Chondrocyte (in vitro differentiated cells): ENCODE results near the gene SLC38A1. TPM values are rescaled to one million over a fixed set of nuclear protein-coding genes. Genes with fewer than 3 reads are reported as not detected.
A peak's percentile ranks its signal among the peaks of the same experiment; 100 is the strongest.

ENCODE experiments used
- DNase-seq: peaks from one replicate; pipeline ENCODE4 v3.0.0; 2021; ENCODE audit warnings: mixed read lengths, low spot score
- H3K27ac Mint-ChIP-seq: one replicate; pipeline ENCODE4 v1.8.0; 2021; ENCODE audit warnings: mild to moderate bottlenecking, moderate library complexity, mixed read lengths; ENCODE audit not compliant: unreplicated experiment
- H3K27me3 Mint-ChIP-seq: 2 replicates; pipeline ENCODE4 v1.8.0; 2021; ENCODE audit warnings: low read depth, mixed read lengths
- H3K36me3 Mint-ChIP-seq: 2 replicates; pipeline ENCODE4 v1.8.0; 2021; ENCODE audit warnings: low read depth, mixed read lengths
- H3K4me1 Mint-ChIP-seq: 2 replicates; pipeline ENCODE4 v1.8.0; 2021; ENCODE audit warnings: low read depth, mild to moderate bottlenecking, mixed read lengths
- H3K4me3 Mint-ChIP-seq: one replicate; pipeline ENCODE4 v1.8.0; 2021; ENCODE audit warnings: mild to moderate bottlenecking, moderate library complexity, mixed read lengths; ENCODE audit not compliant: unreplicated experiment
- H3K9me3 Mint-ChIP-seq: 2 replicates; pipeline ENCODE4 v1.8.0; 2021; ENCODE audit warnings: low read depth, mixed read lengths
- CTCF ChIP-seq: fragments of 200-600 bp; sonication (generic); IDR thresholded peaks from 2 replicates; pipeline ENCODE4 v1.5.0; 2021; ENCODE audit warnings: antibody characterized with exemption, mild to moderate bottlenecking, moderate library complexity
- total RNA-seq: library from RNA; stranded (reverse); gene quantifications from 3 replicates; pipeline ENCODE4 v1.2.1, GENCODE V29; 2021

The SLC38A1 gene
- total RNA-seq, 1 donor from 2014 or later, result 185 TPM

- Mint-ChIP-seq H3K27ac (no peak overlapping the region), H3K4me1 (peaks cover 33% of the 10 kb centered on the region), H3K9me3 (peaks cover 32% of the 10 kb centered on the region), H3K27me3 (no peaks in the 10 kb centered on the region), H3K36me3 (peaks cover 40% of the 10 kb centered on the region), H3K4me3 (no peak overlapping the region)
- TF ChIP-seq CTCF, result no peak
- DNase-seq, result no peak
These were observed 22.7 kb downstream of the SLC38A1 start for GRCh38 chr12:46246021-46246700.

DNA sequence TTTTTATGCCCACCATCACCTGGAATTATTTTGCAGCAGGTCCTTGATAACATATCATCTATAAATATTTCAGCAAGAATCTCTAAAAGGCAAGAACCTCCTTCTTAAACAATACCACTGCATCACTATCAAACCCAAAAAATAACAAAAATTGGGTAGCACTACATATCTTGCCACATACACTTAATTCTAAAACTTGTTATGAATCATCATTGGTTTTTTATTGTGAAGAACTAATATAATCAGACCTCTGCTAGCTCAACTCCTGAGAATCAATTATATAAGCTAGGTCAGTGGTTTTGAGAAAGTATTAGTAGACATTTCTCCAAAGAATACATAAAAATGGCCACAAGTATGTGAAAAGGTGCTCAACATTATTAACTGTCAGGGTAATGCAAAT is 23.8 kb downstream of the SLC38A1 start:
- Mint-ChIP-seq H3K27ac (no peak overlapping the region), H3K36me3 (peaks cover 33% of the 10 kb centered on the region), H3K27me3 (no peaks in the 10 kb centered on the region), H3K4me1 (peaks cover 30% of the 10 kb centered on the region), H3K9me3 (peaks cover 25% of the 10 kb centered on the region), H3K4me3 (no peak overlapping the region)
- no peak for DNase-seq
- no peak for TF ChIP-seq CTCF

DNA sequence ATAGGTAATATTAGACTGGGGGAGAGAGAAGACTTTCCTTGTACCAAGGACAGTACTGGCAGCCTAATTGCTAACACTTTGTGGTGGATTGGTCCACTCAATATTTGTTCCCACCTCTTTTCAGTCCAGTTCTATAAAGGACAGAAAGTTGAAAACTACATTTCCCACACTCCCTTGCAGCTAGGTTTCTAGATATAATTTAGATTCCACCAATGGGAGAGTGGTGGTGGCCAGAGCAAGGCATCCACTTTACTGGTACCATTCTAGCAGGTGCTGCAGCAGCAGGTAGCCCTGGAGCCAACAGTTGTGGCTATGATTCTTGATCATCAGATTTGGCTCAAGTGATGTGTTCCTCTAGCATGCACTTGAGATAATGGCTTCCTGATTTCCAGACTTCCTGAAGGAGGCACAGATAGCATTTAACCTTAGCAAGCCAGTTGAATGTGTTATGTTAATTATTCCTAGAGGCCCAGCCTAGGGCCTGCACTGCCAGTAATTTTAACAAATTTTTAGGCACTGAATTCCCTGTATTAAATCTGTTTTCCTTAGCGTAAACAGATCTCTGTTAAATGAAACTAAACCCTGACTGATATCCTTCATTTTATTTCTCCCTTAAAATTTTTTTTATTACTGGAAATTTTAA is 24.4 kb downstream of the SLC38A1 start:
- Mint-ChIP-seq H3K27me3 (no peaks in the 10 kb centered on the region), H3K9me3 (peaks cover 23% of the 10 kb centered on the region), H3K36me3 (peaks cover 33% of the 10 kb centered on the region), H3K4me3 (no peak overlapping the region), H3K27ac (no peak overlapping the region), H3K4me1 (peaks cover 29% of the 10 kb centered on the region)
- DNase-seq, result no peak
- no peak for TF ChIP-seq CTCF

DNA sequence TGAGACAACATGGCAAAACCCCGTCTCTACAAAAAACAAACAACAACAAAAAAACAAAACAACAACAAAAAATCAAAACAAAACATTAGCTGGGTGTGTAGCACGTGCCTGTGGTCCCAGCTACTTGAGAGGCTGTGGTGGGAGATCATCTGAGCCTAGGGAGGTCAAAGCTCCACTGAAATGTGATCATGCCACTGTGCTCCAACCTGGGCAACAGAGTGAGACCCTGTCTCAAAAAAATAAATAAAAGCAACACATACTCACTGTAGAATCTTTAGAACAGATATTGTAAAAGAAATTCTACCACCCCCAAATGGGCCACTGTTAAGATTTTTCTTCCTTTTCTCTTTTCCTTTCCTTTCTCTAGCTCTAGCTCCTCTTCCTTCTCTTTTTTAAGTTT is 26.3 kb downstream of the SLC38A1 start:
- no peak for TF ChIP-seq CTCF
- DNase-seq, result no peak
- Mint-ChIP-seq H3K27ac (no peak overlapping the region), H3K9me3 (peaks cover 10% of the 10 kb centered on the region), H3K4me1 (peaks cover 24% of the 10 kb centered on the region), H3K36me3 (peaks cover 29% of the 10 kb centered on the region), H3K4me3 (no peak overlapping the region), H3K27me3 (no peaks in the 10 kb centered on the region)

GRCh38 chr12:46240436-46240835 is 28.4 kb downstream of the SLC38A1 start:
- Mint-ChIP-seq H3K27ac (peak overlapping the region; percentile 41), H3K9me3 (peaks cover 4% of the 10 kb centered on the region), H3K4me3 (no peak overlapping the region), H3K4me1 (peaks cover 27% of the 10 kb centered on the region), H3K36me3 (peaks cover 23% of the 10 kb centered on the region), H3K27me3 (no peaks in the 10 kb centered on the region)
- DNase-seq, result no peak
- no peak for TF ChIP-seq CTCF
